EH (cell line): ENCODE data around the gene BAIAP2.
"Not testable (repeated sequence)": the region's sequence is repeated elsewhere in the genome, so short reads cannot be mapped to it uniquely, and the experiment has no call there.

ENCODE experiments used
- DNase-seq: peaks from one replicate; pipeline ENCODE4 v3.0.0-alpha.2; 2015; ENCODE audit warnings: low read depth

The BAIAP2 gene

GRCh38 chr17:81140695-81141094, 105.7 kb downstream of the BAIAP2 start:
- DNase-seq = no peak

- peak; percentile 79 for DNase-seq
These were observed 107.6 kb downstream of the BAIAP2 start for GRCh38 chr17:81142301-81143199.

- DNase-seq = no peak
These were observed 108.2 kb downstream of the BAIAP2 start for GRCh38 chr17:81143200-81143527.

- DNase-seq = no peak
These were observed 108.9 kb downstream of the BAIAP2 start for GRCh38 chr17:81143717-81144422.

GRCh38 chr17:81144423-81144781, 109.5 kb downstream of the BAIAP2 start:
- DNase-seq = no peak

GRCh38 chr17:81146208-81146607, 111.3 kb downstream of the BAIAP2 start:
- not testable (repeated sequence) for DNase-seq

GRCh38 chr17:81147701-81148100, 112.8 kb downstream of the BAIAP2 start:
- no peak for DNase-seq

- DNase-seq = no peak
These were observed 113.6 kb downstream of the BAIAP2 start for GRCh38 chr17:81148571-81148970.

GRCh38 chr17:81148986-81149533, 114.1 kb downstream of the BAIAP2 start:
- no peak for DNase-seq

DNA sequence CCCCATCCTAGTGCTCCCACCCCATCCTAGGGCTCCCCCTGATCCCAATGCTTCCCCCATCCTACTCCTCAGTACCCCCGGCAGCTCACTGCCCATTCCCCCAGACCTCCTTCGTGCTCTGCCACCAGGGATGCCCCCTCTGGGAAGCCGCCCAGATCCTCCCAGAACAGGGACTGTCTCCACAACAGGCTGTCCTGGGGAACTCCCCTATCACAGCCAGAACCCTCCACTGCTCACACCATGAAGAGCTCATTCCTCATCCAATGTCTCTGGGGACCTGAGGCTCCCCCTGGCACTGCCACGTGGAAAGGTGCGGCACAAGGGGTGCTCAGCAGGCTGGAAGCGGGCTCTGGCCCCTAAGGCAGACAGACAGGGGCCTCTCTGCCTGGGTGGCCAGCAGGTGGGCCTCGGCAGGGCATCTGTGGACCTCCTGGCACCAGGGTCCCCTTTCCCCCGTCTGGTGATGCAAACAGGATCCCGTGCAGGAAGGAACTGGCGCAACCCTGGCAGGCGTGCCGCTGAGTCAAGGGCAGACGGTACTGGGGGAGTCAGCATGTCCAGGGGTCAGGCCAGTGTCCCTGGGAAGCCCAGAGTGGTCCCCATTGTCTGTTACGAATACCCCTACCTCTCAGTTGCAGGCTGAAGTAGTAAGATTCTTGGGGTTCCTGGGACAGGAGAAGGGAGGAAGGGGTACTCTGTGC, 115.6 kb downstream of the BAIAP2 start:
- no peak for DNase-seq

DNA sequence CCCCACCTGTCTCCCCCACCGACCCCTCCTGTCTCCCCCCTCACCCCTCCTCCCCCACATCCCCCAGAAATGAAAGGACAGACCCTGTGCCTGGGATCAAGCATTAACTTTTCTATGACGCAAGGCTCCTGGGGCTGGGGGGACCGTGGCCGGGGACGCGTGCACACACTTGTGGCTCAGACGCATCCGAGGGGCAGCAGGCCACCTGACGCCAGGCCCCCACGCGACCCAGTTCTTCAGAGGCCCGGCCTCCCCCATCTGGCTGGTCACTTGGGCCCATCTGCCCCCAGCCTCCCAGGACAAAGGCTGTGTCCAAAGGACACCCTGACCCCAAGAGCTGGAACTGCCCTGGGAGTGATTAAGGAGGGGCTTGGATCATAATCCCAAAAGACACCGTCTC, 116.3 kb downstream of the BAIAP2 start:
- no peak for DNase-seq

- no peak for DNase-seq
These were observed 117.4 kb downstream of the BAIAP2 start for GRCh38 chr17:81152288-81152828.

GRCh38 chr17:81153340-81153803, 118.4 kb downstream of the BAIAP2 start:
- peak; percentile 16 for DNase-seq

GRCh38 chr17:81154016-81154415, 119.1 kb downstream of the BAIAP2 start:
- not testable (repeated sequence) for DNase-seq

DNA sequence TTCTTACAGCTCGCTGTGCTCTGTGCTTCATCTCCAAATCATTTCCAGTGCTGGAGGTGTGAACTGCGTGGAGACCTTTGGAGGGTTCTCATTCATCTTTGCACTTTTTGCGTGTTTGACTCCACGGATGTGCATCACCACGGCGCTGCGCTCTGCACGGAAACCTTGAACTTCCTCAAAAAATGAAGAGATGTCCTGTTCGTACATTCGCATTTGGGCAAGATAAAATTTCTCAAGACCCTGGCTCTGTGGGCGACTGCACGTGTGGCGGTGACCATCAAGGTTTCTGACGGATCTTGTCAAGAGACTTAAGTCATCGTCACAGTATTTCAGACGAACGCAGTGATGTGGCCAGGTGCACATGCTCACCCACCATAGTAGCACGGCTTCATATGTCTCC, 120.0 kb downstream of the BAIAP2 start:
- DNase-seq = no peak

- DNase-seq = no peak
These were observed 122.2 kb downstream of the BAIAP2 start for GRCh38 chr17:81156866-81157805.

DNA sequence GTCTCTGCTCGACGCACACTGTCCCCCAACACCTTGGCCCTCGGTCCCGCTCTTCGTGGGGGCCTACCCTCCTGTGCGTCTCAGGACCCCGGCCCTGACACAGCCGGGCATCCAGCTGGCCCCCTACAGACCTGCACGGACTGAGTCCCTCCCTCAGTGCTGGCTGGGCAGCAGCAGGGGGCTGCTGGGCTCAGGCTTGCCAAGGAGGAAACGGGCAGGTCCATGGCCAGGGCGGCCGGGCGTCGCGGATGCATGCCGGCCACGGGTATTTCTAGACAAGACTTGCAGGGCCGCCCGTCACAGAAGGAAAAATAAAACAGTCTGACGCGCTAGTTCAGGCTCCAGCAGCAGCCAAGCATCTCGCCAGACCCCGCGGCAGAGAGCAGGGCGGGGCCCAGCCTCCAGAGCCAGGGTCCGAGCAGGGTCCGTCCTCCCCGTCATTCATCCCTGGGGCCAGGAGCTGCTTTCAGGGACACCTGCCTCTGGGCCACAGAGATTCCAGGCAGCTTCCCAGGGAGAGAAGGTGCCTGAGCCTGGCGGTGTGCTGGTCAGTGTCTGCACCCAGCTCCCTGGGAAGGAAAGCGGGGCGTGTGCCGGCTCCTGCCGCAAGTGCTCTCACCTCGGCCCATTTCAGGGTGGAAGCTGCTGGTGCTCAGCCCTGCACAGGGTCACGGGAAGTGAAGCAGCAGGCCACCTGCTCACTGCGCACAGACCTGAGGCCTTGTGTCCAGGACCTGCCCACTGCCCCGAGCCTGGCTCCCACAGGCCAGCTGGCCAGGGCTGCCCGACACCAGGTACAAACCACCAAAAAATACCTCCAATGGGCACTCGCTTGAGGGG, 123.1 kb downstream of the BAIAP2 start:
- DNase-seq = no peak

DNA sequence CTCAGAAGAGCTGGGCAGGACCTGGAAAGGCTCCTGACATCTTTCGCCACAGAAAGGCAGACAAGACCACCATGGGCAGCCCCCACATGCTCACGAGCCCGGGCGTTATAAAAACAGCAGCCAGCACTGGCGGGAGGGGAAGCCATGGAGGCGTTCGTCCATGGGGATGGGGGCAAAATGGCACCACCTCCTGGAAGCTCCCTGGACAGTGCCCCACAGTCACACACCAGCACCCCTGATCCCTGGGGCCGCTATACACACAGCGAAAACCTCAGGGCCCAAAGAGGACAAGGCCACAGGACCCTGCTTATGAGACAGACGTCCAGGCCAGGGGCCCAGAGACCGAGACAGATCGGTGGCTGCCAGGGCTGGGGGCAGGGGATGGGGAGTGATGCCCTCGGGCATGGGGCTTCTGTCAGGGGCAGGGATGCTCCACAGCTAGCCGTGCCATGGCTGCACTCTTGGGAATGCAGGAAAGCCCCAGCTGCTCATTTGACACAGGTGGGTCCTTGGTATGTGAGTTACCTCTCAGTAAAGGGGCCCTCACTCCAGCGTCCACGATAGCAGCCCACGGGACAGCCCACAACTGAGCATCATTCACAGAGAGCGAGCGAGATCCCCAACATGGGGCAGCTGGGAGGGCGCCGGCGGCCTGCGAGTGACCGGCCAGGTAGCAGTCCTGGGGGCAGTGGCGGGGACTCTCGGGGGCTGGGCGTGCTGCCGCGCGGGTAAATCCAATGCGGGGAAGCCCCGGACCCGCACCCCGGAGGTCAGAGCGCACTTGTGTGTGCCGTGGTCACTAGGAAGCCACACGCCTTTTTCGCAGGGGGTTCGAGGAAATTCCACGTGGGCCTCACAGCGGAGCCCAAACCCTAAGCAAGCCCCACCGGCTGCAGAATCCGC, 124.0 kb downstream of the BAIAP2 start:
- no peak for DNase-seq
